ENCODE results near the gene ANO7.
"Not testable (repeated sequence)": the region's sequence is repeated elsewhere in the genome, so short reads cannot be mapped to it uniquely, and the experiment has no call there.

Gene ANO7

DNA sequence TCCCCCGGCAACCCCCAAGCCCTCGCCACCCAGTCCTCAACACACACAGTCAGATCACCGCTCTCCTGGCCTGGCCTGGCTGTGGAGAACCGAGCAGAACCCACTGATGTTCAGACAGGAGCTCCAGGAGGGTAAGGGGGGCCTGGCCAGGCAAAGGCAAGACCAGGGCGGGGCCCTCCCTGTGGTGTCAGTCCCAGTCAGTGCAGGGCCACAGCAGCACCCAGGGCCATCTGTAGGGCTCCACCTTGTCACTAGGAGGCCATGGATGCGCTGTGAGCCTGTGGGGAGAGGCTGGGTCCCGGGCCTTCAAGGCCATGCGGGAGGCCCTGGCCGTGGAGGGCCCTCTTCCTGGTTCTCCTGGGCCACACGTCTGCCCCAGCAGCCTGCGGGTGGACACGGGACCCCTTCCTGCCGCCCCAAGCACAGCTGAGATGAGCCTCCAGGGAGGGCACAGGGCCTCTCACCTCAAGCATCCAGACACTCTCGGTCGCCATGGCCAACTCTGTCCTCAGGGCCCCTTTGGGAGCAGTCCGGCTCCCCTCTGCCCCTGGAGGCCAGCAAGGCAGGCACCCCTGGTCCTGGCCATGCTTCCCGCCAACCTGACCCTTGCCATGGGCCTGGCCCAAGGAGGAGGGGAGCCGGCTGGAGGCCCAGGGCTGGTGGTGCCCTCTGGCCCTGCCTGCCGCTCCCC, 2.0 kb downstream of the ANO7 start:
- no peak for DNase-seq (ENCODE audit: low read depth)

GRCh38 chr2:241191081-241191480, 2.6 kb downstream of the ANO7 start:
- DNase-seq (ENCODE audit: low read depth), result no peak

DNA sequence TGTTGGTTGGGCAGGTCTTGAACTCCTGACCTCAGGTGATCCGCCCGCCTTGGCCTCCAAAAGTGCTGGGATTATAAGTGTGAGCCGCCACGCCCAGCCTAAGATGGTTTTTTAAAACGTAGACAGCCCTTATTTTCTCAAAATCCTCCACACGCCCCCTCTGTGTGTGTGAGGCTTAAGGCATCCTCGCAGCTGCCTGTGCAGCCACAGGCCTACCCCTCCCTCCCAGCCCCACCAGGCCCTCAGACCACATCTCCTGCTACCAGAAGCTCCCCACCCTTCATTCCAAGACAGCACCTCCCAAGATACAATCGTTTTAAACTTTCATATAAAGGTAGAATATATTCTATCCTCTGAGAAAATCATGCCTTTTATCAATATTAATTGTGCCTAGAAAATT, 4.8 kb downstream of the ANO7 start:
- no peak for DNase-seq (ENCODE audit: low read depth)

- DNase-seq (ENCODE audit: low read depth), result no peak
Measured at GRCh38 chr2:241194811-241195210, 6.3 kb downstream of the ANO7 start.

DNA sequence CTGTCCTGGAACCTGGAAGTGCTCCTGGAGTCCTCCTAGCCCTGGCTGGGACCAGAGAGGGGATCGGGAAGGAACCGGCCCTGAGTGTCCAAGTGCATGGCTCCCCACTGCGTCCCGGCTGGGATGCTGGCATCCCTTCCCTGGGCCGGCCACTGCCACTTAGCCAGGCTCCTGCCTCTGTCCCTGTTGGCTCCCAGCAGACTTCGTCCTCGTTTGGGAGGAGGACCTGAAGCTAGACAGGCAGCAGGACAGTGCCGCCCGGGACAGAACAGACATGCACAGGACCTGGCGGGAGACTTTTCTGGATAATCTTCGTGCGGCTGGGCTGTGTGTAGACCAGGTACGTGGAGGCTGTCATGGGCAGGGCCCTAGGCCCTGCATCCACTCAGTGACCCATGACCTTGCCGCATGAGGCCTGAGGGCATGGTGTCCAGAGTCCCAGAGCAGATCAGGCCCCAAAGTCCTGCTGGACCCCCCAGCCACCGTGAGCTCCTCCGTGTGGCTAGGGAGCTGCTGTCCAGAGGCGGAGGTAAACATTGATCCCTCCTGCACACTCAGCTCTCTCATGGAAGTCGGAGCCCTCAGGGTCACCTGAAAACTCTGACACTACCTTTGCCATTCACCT, 7.1 kb downstream of the ANO7 start:
- DNase-seq (ENCODE audit: low read depth), result no peak

DNA sequence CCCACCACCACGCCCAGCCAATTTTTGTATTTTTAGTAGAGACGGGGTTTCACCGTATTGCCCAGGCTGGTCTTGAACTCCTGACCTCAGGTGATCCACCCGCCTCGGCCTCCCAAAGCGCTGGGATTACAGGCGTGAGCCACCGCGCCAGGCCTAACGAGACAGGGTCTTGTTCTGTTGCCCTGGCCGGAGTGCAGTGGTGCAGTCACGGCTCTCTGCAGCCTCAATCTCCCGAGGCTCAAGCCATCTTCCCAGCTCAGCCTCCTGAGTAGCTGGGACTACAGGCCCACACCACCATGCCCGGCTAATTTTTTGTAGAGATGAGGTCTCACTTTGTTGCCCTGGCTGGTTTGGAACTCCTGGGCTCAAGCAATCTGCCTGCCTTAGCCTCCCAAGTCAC, 8.8 kb downstream of the ANO7 start:
- not testable (repeated sequence) for DNase-seq (ENCODE audit: low read depth)

GRCh38 chr2:241197947-241198346, 9.5 kb downstream of the ANO7 start:
- DNase-seq (ENCODE audit: low read depth), result no peak

- DNase-seq (ENCODE audit: low read depth), result no peak
Measured at GRCh38 chr2:241198381-241199279, 10.2 kb downstream of the ANO7 start.

- no peak for DNase-seq (ENCODE audit: low read depth)
Measured at GRCh38 chr2:241199286-241199685, 10.8 kb downstream of the ANO7 start.

DNA sequence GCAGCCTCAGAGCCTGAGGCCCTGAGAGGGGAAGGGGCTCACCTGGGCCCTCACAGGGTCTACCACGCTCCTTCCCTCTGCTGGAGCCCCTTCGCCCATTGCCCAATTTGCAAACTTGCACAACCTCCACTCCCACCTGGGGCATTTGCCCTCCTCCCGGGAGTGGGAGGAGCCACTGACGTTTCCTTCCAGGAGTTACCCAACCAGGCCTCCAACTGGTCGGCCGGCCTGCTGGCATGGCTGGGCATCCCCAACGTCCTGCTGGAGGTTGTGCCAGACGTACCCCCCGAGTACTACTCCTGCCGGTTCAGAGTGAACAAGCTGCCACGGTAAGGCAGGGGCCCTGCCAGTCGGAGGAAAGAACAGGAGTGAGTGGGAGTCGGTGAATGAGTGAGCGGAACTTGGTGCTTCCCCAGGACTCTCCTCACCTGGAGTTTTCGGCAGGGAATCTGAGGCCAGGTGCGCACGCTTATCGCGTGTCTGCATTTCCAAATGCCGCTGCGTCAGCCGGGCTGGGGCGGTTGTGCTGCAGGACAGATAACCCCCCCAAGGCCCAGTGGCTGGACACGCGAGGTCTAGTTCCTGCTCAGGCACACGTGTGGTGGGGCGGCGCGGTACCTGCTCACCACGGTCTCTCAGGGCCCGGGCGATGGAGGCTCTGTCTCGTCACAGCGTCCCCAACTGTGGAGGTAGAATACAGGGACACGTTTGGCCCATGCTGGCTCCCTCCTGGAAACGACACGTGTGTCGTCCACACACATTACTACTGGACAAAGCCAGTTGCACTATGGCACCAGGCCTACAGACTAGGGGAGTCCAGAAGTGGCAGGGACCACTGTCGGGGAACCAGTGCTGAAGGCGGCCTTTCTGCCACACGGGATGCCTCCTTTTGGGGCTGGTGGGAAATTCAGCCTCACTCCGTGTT, 11.7 kb downstream of the ANO7 start:
- DNase-seq (ENCODE audit: low read depth), result no peak

DNA sequence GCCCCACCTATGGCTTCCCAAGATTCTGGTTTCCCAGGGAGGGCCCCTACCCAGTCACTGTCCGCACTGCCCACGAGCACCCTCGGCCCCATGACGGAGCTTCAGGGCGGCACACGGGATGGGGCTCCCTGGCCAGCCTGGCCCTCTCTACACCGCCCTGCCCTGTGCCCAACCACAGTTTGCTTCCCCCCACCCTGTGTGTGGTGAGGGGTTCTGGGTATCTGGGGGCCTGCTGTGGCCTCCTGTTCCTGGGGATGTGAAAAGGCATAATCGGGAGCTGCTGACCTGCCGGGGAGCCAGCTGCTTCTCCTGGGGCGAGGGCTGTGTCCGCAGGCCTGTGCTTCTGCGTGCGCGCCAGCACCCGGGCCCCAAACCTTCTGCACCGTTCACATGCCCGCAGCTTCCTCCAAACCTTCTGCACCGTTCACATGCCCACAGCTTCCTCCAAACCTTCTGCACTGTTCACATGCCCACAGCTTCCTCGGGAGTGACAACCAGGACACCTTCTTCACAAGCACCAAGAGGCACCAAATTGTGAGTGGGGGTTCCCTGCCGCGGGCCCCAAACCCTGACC, 12.4 kb downstream of the ANO7 start:
- DNase-seq (ENCODE audit: low read depth), result no peak

GRCh38 chr2:241201445-241202267, 13.2 kb downstream of the ANO7 start:
- DNase-seq (ENCODE audit: low read depth), result no peak

DNA sequence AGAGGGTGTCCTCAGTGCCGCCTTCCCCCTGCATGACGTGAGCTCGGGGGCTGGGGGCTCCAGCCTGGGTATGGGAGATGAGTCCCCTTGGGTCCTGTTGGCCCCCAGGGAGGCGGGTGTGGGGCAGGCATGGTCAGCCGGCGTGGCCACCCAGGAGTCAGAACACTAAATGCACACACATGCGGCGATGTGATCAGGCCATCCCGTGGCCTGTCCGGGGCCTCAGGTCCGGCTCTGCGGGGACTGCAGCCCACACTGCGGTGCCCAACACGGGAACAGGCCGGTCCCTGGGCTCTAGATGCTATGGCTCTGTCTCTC, 13.8 kb downstream of the ANO7 start:
- DNase-seq (ENCODE audit: low read depth), result no peak

GRCh38 chr2:241202681-241203080, 14.2 kb downstream of the ANO7 start:
- no peak for DNase-seq (ENCODE audit: low read depth)

- DNase-seq (ENCODE audit: low read depth), result no peak
Measured at GRCh38 chr2:241203218-241204009, 14.9 kb downstream of the ANO7 start.

- DNase-seq (ENCODE audit: low read depth), result no peak
Measured at GRCh38 chr2:241204010-241204384, 15.5 kb downstream of the ANO7 start.

DNA sequence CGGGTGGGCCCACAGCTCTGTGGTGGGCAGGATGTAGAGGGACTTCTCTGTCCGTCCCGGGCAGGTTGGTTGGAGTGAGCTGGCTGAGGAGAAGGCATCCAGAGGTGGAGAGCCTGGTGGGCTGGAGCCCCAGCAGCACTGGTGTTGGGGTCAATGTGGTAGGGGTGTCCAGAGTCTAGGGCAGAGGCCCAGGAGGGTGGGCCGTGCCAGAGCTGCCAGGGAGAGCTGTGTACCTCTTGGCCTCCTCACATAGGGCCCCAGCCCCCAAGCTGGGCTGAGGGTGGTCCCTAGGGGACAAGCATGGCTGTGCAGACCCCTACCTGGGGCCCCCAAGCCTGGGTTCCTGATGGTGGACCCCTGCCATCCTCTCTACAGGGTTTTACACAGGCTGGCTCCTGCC, 16.0 kb downstream of the ANO7 start:
- no peak for DNase-seq (ENCODE audit: low read depth)

DNA sequence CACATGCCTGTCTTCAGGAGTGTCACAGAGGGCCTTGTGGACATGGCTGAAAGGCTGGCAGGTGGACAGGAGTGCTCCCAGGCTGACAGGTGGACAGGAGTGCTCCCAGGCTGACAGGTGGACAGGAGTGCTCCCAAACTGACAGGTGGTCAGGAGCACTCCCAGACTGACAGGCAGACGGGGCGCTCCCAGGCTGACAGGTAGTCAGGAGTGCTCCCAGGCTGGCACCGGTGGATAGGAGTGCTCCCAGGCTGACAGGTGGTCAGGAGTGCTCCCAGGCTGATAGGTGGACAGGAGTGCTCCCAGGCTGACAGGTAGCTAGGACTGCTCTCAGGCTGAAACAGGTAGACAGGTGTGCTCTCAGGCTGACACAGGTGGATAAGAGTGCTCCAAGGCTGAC, 16.6 kb downstream of the ANO7 start:
- DNase-seq (ENCODE audit: low read depth), result no peak

DNA sequence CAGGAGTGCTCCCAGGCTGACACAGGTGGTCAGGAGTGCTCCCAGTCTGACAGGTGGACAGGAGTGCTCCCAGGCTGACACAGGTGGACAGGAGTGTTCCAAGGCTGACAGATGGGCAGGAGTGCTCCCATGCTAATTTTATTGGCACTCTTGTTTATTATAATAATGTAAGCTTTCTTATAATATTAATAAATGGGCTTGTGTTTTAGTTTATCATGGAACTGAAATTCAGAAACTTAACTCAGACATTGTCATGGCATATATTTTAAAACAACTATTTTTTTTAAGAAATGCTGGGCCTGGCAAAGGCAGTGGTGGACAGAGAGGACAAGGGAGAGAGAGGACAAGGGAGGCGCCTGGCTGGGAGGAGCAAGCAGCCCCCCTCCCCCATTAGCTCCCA, 18.7 kb downstream of the ANO7 start:
- no peak for DNase-seq (ENCODE audit: low read depth)

GRCh38 chr2:241207641-241208040, 19.2 kb downstream of the ANO7 start:
- no peak for DNase-seq (ENCODE audit: low read depth)

Data from GM04504 (cell line).